ENCODE measurements around the gene LTC4S. TPM values are rescaled to one million over a fixed set of nuclear protein-coding genes. Genes with fewer than 3 reads are reported as not detected.

LTC4S gene
- total and polyA plus RNA-seq, 9 of the 15 experiments (the other 6 are each of a cell fraction or from before 2014, with no cell fraction given): 0.17 to 0.77 (median 0.75) TPM; not detected in 6

GRCh38 chr5:179839328-179840256 lies 45.8 kb downstream of the LTC4S start (continued):
- peak; percentile 52 for TF ChIP-seq ATF3 (IDR thresholded peaks at IDR 0.05)
- no peak for TF ChIP-seq ATF3 (CRISPR knock-in tag; conservative IDR thresholded peaks at IDR 0.05)
- TF ChIP-seq ATF7 (IDR thresholded peaks at IDR 0.05): no peak
- TF ChIP-seq FIP1L1 (IDR thresholded peaks at IDR 0.05; ENCODE audit: low read depth, low read length, poor library complexity, severe bottlenecking): no peak
- TF ChIP-seq ZNF639 (CRISPR knock-in tag; conservative IDR thresholded peaks at IDR 0.05 in 1 of 2, IDR thresholded peaks at IDR 0.05 in 1 of 2): no peak
- no peak for TF ChIP-seq EHMT2 (IDR thresholded peaks at IDR 0.05)

GRCh38 chr5:179840321-179840720 lies 46.5 kb downstream of the LTC4S start:
- POLR2A ChIA-PET: interaction anchor here (1.0 kb wide), 2 partner anchors 9 to 11 kb away, joined by 3 to 4 read pairs; no protein-coding TSS in a partner anchor
- no peak overlapping the region for H2AFZ ChIP-seq (ENCODE audit: low read depth, low read length)
- FAIRE-seq (no peak), DNase-seq (ENCODE audit: extremely low read depth in 1 of 4, low spot score in 3 of 4) (no peak), ATAC-seq (no peak)
- H3K9ac ChIP-seq (ENCODE audit: insufficient read depth in 1 of 2, low read depth in 2 of 2, low read length in 2 of 2): no peak overlapping the region
- no peak overlapping the region for H3K27ac ChIP-seq (ENCODE audit: extremely low read depth, low read depth, low read length)
- no peaks in the 10 kb centered on the region for H3K9me1 ChIP-seq (ENCODE audit: control insufficient read depth, insufficient read depth, low read length)
- no peak overlapping the region for H3K4me3 ChIP-seq
- peaks cover 0 to 13% of the 10 kb centered on the region in 2 experiments; a peak in 3 of 5 replicates for H3K4me1 ChIP-seq (replicated peaks in 1 of 2; ENCODE audit: control insufficient read depth in 2 of 2, insufficient read depth in 2 of 2, low read length in 2 of 2)
- intact Hi-C loops (cut with micrococcal nuclease) (no loop called here), in situ Hi-C loops (cut with MboI) (no loop called here)
- WGBS (ENCODE audit: insufficient coverage, low coverage, missing lambda C conversion rate): 90% methylated on average over 10 of the region's 11 CpGs
- no peak overlapping the region for H3K4me2 ChIP-seq (ENCODE audit: insufficient read depth, low read length)
- peaks cover 4% of the 10 kb centered on the region; the same call in 1 of the 2 replicates for H4K20me1 ChIP-seq (replicated peaks; ENCODE audit: control insufficient read depth, insufficient read depth, low read length)
- BruUV-seq (replicated peaks): no TSS peak
- H3K79me2 ChIP-seq (ENCODE audit: control insufficient read depth, insufficient read depth, low read length): no peaks in the 10 kb centered on the region
- H3K36me3 ChIP-seq (ENCODE audit: control insufficient read depth, insufficient read depth, low read length): peaks cover 53% of the 10 kb centered on the region; the same call in 2 of the 3 replicates
- H3K27me3 ChIP-seq (ENCODE audit: control insufficient read depth in 2 of 2, insufficient read depth in 2 of 2, low read length in 2 of 2): no peaks in the 10 kb centered on the region
- CTCF ChIA-PET (ENCODE audit: low intra/inter-chr PET ratio): no interaction called here
- no peaks in the 10 kb centered on the region for H3K9me3 ChIP-seq (replicated peaks; ENCODE audit: control insufficient read depth, insufficient read depth, low read depth, low read length)
- TF ChIP-seq NCOA4 (IDR thresholded peaks at IDR 0.05; ENCODE audit: partially characterized antibody): no peak
- no peak for TF ChIP-seq ZC3H4 (CRISPR knock-in tag; IDR thresholded peaks at IDR 0.05; ENCODE audit: borderline replicate concordance)
- TF ChIP-seq ZEB2 (IDR thresholded peaks at IDR 0.05): no peak
- TF ChIP-seq ATF3 (IDR thresholded peaks at IDR 0.05): no peak
- TF ChIP-seq ATF3 (CRISPR knock-in tag; conservative IDR thresholded peaks at IDR 0.05): no peak
- no peak for TF ChIP-seq BCLAF1 (IDR thresholded peaks at IDR 0.05; ENCODE audit: borderline replicate concordance in 1 of 2, control insufficient read depth in 1 of 2, low read depth in 2 of 2, low read length in 1 of 2)

Data from K562 (cell line).